Parathyroid adenoma (tissue), 2 donors: ENCODE measurements around the gene MUC4.

Experiments
- H2AFZ ChIP-seq: fragments of 300-600 bp; sonication (generic); one replicate; pipeline ENCODE4 v1.7.0; 2017; ENCODE audit warnings: antibody characterized with exemption, mild to moderate bottlenecking
- H3K27ac ChIP-seq: fragments of 300-600 bp; sonication (generic); one replicate; pipeline ENCODE4 v1.7.0; 2017
- H3K27me3 ChIP-seq: fragments of 300-600 bp; sonication (generic); one replicate; pipeline ENCODE4 v1.7.0; 2017; ENCODE audit warnings: low read length; ENCODE audit not compliant: control insufficient read depth, insufficient read depth
- H3K36me3 ChIP-seq: fragments of 300-600 bp; sonication (generic); one replicate; pipeline ENCODE4 v1.7.0; 2017; ENCODE audit warnings: low read length; ENCODE audit not compliant: control insufficient read depth, insufficient read depth
- H3K4me1 ChIP-seq: fragments of 300-600 bp; sonication (generic); one replicate; pipeline ENCODE4 v1.7.0; 2017; ENCODE audit warnings: control low read depth
- H3K4me2 ChIP-seq: fragments of 300-600 bp; sonication (generic); one replicate; pipeline ENCODE4 v1.7.0; 2017; ENCODE audit warnings: low read length
- H3K4me3 ChIP-seq: fragments of 300-600 bp; sonication (generic); one replicate; pipeline ENCODE4 v1.7.0; 2017; ENCODE audit warnings: low read depth, low read length
- H3K79me2 ChIP-seq: fragments of 300-600 bp; sonication (generic); one replicate; pipeline ENCODE4 v1.7.0; 2017; ENCODE audit warnings: control low read depth
- H3K9ac ChIP-seq: fragments of 300-600 bp; sonication (generic); one replicate; pipeline ENCODE4 v1.7.0; 2017; ENCODE audit warnings: mild to moderate bottlenecking
- H3K9me3 ChIP-seq: fragments of 300-600 bp; sonication (generic); one replicate; pipeline ENCODE4 v1.7.0; 2017; ENCODE audit warnings: low read length; ENCODE audit not compliant: control insufficient read depth
- TF ChIP-seq, protein P1 (sequence below): fragments of 300-600 bp; sonication (generic); IDR thresholded peaks from one replicate; pipeline ENCODE4 v1.7.0; 2017; ENCODE audit warnings: antibody characterized with exemption, mild to moderate bottlenecking
- donor health status: primary hyperparathyroidism.

MUC4 gene

DNA sequence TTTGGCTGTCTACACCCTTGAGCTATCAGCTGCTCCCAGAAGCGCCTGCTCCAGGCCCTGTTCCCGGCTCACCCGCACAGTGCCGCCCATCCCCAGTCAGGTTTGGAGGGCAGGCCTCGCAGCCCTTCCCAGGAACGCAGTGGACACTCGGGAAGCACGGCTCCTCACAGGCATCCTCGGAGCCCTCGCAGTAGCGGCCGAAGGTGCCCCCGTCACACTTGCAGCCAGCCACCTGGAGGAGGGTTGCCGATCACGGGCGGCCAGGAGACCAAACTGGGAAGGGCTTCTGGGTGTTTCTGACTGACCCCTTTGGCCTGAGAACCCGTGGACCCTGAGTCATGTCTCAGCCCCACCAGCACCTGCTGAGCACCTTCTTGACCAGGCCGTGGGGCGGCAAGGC lies 57.6 kb downstream of the MUC4 start:
- H3K27me3 ChIP-seq, result peaks cover 3% of the 10 kb centered on the region
- H3K36me3 ChIP-seq, result no peaks in the 10 kb centered on the region
- no peak overlapping the region for H3K4me3 ChIP-seq
- H3K9ac ChIP-seq, result no peak overlapping the region
- no peaks in the 10 kb centered on the region for H3K79me2 ChIP-seq
- H3K4me2 ChIP-seq, result no peak overlapping the region
- TF ChIP-seq, protein P1, sequence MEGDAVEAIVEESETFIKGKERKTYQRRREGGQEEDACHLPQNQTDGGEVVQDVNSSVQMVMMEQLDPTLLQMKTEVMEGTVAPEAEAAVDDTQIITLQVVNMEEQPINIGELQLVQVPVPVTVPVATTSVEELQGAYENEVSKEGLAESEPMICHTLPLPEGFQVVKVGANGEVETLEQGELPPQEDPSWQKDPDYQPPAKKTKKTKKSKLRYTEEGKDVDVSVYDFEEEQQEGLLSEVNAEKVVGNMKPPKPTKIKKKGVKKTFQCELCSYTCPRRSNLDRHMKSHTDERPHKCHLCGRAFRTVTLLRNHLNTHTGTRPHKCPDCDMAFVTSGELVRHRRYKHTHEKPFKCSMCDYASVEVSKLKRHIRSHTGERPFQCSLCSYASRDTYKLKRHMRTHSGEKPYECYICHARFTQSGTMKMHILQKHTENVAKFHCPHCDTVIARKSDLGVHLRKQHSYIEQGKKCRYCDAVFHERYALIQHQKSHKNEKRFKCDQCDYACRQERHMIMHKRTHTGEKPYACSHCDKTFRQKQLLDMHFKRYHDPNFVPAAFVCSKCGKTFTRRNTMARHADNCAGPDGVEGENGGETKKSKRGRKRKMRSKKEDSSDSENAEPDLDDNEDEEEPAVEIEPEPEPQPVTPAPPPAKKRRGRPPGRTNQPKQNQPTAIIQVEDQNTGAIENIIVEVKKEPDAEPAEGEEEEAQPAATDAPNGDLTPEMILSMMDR, result no peak
- H3K4me1 ChIP-seq, result no peaks in the 10 kb centered on the region
- H2AFZ ChIP-seq, result no peak overlapping the region
- no peak overlapping the region for H3K27ac ChIP-seq
- H3K9me3 ChIP-seq, result no peaks in the 10 kb centered on the region

DNA sequence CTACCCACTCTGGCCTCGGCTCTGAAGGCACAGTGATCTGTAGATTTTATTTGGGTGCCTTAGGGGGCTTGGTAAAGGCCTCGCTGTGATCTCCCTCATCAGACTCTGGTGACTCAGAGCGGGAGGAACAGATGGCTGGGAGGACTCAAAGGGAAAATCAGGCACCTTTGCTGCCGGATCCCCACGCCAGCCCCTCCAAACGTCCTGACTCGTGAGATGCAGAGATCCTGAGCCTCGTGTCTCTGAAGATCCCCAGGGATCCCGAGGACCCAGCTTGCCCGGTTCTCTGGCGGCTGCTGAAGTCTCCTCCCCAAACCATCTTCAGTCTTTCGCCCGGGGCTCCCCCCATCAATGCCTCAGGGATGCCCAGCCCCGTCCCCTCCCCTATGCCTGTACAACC lies 58.1 kb downstream of the MUC4 start:
- TF ChIP-seq, protein P1, result no peak
- H3K9me3 ChIP-seq, result no peaks in the 10 kb centered on the region
- H3K36me3 ChIP-seq, result no peaks in the 10 kb centered on the region
- H3K79me2 ChIP-seq, result no peaks in the 10 kb centered on the region
- no peaks in the 10 kb centered on the region for H3K4me1 ChIP-seq
- H2AFZ ChIP-seq, result no peak overlapping the region
- H3K27me3 ChIP-seq, result peaks cover 3% of the 10 kb centered on the region
- H3K27ac ChIP-seq, result no peak overlapping the region
- no peak overlapping the region for H3K4me2 ChIP-seq
- H3K4me3 ChIP-seq, result no peak overlapping the region
- no peak overlapping the region for H3K9ac ChIP-seq

DNA sequence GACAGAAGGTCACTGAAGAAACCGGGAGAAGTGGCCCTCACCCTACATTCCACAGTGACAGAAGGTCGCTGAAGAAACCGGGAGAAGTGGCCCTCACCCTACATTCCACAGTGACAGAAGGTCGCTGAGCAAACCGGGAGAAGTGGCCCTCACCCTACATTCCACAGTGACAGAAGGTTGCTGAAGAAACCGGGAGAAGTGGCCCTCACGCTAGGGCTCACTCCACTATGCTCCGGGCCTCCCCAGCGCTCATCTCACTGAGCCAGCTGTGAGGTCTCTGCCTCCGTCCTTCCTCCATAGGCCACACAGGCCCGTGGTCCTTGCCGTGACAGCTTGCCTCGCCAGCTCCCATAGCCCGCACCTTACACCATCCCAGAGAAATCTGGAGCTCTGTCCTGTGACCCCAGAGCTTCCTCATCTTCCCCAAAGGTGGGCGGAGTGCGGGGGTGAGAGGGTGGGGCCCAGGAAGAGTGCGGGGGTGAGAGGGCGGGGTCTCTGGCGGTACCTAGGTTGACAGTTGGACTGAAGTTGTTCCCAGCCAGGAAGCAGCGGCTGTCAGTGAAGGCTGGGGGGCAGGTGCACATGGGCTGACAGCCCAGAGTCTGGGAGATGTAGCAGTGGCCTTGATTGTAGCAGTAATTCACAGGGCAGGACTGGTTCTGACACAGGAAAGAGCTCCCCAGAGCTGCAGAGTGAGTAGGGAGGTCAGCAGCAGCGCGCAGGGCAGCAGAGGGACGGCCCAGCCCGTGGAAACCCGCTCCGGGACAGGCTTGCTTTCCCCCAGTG lies 59.0 kb downstream of the MUC4 start:
- no peak overlapping the region for H3K4me3 ChIP-seq
- TF ChIP-seq, protein P1, result no peak
- no peak overlapping the region for H3K9ac ChIP-seq
- no peaks in the 10 kb centered on the region for H3K4me1 ChIP-seq
- H2AFZ ChIP-seq, result no peak overlapping the region
- no peaks in the 10 kb centered on the region for H3K79me2 ChIP-seq
- H3K36me3 ChIP-seq, result no peaks in the 10 kb centered on the region
- H3K27ac ChIP-seq, result no peak overlapping the region
- peaks cover 3% of the 10 kb centered on the region for H3K27me3 ChIP-seq
- no peaks in the 10 kb centered on the region for H3K9me3 ChIP-seq
- H3K4me2 ChIP-seq, result no peak overlapping the region

DNA sequence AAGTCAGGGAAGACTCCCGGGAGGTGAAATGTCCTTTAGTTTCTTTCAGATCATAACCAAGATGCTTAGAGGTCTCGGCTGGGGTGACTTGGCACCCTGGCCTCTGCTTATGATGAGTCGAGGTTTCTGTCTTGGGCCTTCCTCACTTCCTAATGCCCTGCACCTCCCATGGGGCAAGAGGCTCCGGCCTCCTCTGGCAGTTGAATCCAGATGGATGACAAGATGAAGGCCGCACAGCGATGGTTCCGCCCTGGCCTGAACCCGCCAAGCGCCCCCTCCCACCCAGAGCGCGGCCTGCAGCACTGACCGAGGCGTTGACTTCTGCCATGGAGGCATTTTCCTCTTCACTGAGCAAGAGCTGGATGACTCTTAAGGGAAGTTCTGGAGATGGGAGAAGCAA lies 59.7 kb downstream of the MUC4 start:
- H3K4me2 ChIP-seq, result no peak overlapping the region
- TF ChIP-seq, protein P1, result no peak
- H3K27ac ChIP-seq, result no peak overlapping the region
- H2AFZ ChIP-seq, result no peak overlapping the region
- no peaks in the 10 kb centered on the region for H3K4me1 ChIP-seq
- H3K9me3 ChIP-seq, result no peaks in the 10 kb centered on the region
- no peak overlapping the region for H3K9ac ChIP-seq
- H3K4me3 ChIP-seq, result no peak overlapping the region
- H3K36me3 ChIP-seq, result no peaks in the 10 kb centered on the region
- no peaks in the 10 kb centered on the region for H3K27me3 ChIP-seq
- no peaks in the 10 kb centered on the region for H3K79me2 ChIP-seq

DNA sequence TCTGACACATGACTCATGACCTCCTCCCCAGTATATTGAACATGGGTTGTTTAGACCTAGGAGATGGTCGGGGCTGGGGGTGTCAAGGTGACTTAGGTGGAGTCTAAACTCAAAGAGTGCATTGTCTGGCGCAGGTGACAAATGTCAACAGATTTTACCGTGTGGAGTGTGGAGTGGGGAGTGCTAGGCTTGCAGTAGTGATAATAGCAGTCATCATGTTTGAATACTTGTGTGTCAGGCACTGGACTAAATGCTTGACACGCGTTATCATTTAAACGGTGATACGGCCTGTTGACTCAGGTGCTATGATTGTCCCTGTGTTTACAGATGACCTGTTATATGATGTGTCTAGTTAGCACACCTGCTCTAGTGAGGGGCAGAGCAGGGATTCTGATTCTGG lies 60.2 kb downstream of the MUC4 start:
- Histone ChIP-seq H3K9me3 (no peaks in the 10 kb centered on the region), H3K4me1 (no peaks in the 10 kb centered on the region), H3K4me2 (no peak overlapping the region), H2AFZ (no peak overlapping the region), H3K9ac (no peak overlapping the region), H3K27me3 (no peaks in the 10 kb centered on the region), H3K36me3 (no peaks in the 10 kb centered on the region), H3K79me2 (no peaks in the 10 kb centered on the region), H3K4me3 (no peak overlapping the region), H3K27ac (no peak overlapping the region)
- TF ChIP-seq, protein P1, result no peak
